ENCODE data around the gene CST6.

DNA sequence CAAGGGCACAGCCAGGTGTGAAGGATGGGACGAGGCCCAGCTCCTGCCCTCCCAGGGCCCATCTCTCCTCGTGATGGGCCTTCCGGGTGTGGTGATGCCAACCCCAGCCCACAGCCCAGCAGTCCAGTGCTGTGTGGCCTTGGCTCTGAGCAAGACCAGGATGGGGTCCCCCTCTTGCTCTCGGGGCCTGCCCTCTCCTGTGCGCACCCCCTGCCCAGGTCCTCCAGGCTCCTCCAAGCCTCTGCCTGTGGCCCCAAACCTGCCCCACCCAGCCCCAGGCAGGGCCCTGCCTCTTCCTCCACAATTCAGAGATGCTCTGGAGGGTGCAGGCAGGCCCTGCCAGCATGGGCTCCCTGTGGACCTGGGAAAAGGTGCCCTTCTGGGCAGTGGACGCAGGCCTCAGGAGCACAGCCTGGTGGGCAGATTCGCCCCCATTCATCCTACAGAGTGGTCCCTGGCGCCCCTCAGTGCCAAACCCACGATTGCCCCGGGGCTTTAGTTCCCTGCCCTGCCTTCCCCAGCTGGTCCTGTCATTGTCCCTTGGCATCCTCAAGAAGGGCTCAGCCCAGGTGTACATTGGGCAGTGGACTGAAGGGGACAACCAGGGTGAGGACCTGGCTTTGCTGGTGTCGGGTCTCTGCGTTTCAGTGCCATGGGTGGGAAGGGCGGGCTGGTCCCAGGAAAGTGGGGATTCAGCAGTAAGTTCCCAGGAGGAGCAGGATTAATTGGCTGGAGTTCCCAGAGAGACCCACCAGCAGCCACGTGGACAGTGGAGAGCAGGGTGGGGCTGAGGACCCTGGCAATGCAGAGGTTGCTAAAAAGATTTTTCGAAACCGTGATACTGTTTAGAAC lies 29.6 kb upstream of the CST6 start:
- TF ChIP-seq, protein P1, sequence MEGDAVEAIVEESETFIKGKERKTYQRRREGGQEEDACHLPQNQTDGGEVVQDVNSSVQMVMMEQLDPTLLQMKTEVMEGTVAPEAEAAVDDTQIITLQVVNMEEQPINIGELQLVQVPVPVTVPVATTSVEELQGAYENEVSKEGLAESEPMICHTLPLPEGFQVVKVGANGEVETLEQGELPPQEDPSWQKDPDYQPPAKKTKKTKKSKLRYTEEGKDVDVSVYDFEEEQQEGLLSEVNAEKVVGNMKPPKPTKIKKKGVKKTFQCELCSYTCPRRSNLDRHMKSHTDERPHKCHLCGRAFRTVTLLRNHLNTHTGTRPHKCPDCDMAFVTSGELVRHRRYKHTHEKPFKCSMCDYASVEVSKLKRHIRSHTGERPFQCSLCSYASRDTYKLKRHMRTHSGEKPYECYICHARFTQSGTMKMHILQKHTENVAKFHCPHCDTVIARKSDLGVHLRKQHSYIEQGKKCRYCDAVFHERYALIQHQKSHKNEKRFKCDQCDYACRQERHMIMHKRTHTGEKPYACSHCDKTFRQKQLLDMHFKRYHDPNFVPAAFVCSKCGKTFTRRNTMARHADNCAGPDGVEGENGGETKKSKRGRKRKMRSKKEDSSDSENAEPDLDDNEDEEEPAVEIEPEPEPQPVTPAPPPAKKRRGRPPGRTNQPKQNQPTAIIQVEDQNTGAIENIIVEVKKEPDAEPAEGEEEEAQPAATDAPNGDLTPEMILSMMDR (IDR thresholded peaks at IDR 0.05) = no peak
- TF ChIP-seq POLR2A (IDR thresholded peaks at IDR 0.05) = no peak

Data from thyroid gland (tissue), 4 donors.